ENCODE results near the gene IGLL5. TPM values are rescaled to one million over a fixed set of nuclear protein-coding genes. Genes with fewer than 3 reads are reported as not detected.
"Not testable (repeated sequence)": the region's sequence is repeated elsewhere in the genome, so short reads cannot be mapped to it uniquely, and the experiment has no call there.

IGLL5 gene
- total RNA-seq, 1 donor from 2014 or later, result 0.62 TPM

DNA sequence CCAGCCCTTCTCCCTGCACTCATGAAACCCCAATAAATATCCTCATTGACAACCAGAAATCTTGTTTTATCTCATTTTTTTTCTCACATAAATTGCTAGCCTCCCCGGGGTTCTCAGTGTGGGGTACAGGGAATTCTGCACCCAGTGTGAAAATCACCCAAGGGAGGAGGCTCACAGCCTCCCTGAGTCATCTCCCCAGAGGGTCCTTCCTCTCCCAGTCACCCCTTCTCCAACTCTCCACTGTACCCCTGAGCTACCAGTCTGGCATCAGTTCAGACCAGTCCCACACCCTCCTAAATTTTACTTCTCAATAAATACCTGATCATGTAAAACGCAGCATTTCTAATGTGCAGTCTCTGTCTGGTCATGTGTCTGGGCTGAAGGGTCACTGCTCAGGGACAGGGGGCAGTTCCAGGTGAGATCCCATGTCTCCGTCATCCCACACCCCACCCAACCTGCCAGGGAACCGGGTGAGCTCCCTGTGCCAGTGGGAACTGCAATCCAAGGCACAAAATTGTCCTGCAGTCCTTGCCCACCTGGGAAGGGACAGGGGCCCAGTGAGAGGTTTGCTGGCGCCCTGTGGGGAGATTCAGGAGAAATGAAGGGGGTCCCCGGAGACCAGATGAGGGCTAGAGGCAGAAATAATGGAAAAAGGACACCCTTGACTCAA, 8.3 kb downstream of the IGLL5 start:
- intact Hi-C loops (cut with DNase I), result no loop called here
- DNase-seq (ENCODE audit: low spot score), result peak; percentile 38
- ATAC-seq, result no peak

GRCh38 chr22:22896601-22897000, 9.0 kb downstream of the IGLL5 start:
- peak; percentile 5 for DNase-seq (ENCODE audit: low spot score)
- intact Hi-C loops (cut with DNase I), result no loop called here
- no peak for ATAC-seq

- intact Hi-C loops (cut with DNase I), result no loop called here
- ATAC-seq (no peak), DNase-seq (ENCODE audit: low spot score) (peak; percentile 33)
Measured at GRCh38 chr22:22897091-22897490, 9.5 kb downstream of the IGLL5 start.

- ATAC-seq (no peak), DNase-seq (ENCODE audit: low spot score) (peak; percentile 9)
- intact Hi-C loops (cut with DNase I), result no loop called here
Measured at GRCh38 chr22:22897947-22898346, 10.3 kb downstream of the IGLL5 start.

GRCh38 chr22:22898411-22898950, 10.9 kb downstream of the IGLL5 start:
- ATAC-seq; intact Hi-C loops (cut with DNase I): not testable (repeated sequence)
- peak; percentile 6 for DNase-seq (ENCODE audit: low spot score)

DNA sequence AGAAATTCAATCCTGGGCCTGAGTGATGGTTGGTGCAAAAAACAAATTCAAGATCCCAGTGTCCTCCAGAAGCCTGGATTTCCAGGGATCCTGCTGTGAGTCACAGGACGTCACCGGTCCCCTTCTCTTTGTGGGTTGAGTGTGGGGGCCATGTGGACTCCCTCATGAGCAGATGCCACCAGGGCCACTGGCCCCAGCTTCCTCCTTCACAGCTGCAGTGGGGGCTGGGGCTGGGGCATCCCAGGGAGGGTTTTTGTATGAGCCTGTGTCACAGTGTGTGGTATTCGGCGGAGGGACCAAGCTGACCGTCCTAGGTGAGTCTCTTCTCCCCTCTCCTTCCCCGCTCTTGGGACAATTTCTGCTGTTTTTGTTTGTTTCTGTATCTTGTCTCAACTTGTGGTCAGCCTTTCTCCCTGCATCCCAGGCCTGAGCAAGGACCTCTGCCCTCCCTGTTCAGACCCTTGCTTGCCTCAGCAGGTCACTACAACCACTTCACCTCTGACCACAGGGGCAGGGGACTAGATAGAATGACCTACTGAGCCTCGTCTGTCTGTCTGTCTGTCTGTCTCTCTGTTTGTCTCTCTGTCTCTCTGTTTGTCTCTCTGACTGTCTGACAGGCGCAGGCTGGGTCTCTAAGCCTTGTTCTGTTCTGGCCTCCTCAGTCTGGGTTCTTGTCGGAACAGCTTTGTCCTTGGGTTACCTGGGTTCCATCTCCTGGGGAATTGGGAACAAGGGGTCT, 11.9 kb downstream of the IGLL5 start:
- intact Hi-C loops (cut with DNase I); ATAC-seq; DNase-seq (ENCODE audit: low spot score): not testable (repeated sequence)

DNA sequence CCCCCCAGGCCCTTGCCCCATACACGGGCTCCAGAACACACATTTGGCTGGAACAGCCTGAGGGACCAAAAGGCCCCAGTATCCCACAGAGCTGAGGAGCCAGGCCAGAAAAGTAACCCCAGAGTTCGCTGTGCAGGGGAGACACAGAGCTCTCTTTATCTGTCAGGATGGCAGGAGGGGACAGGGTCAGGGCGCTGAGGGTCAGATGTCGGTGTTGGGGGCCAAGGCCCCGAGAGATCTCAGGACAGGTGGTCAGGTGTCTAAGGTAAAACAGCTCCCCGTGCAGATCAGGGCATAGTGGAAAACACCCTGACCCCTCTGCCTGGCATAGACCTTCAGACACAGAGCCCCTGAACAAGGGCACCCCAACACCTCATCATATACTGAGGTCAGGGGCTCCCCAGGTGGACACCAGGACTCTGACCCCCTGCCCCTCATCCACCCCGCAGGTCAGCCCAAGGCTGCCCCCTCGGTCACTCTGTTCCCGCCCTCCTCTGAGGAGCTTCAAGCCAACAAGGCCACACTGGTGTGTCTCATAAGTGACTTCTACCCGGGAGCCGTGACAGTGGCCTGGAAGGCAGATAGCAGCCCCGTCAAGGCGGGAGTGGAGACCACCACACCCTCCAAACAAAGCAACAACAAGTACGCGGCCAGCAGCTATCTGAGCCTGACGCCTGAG, 13.1 kb downstream of the IGLL5 start:
- DNase-seq (ENCODE audit: low spot score); intact Hi-C loops (cut with DNase I); ATAC-seq: not testable (repeated sequence)

DNA sequence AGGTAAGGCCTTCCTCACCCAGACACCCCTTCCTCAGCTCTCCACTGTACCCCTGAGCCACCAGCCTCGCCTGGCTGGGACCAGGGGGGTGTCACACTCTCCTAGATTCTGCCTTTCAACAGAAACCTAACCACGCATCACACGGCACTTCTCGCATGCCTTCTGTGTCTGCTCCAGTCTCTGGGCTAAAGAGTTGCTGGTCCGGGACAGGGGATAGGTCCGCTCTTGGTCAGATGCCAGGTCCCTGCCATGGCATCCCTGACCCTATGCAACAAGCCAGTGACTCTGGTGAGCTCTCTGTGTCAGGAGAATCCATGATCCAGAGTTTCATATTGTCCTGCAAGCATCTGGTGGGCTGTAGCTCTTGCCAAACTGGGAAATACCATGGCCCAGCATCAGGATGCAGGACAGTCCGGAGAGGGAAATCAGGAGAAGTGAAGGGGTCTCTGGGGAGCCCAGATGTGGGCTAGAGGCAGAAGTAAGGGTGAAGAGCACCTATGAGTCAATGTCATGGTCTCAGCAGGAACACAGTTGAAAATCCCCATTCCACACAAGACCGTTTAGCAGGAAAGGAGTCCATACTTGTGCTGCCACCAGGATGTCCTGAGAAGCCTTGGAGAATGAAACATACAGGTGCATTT, 14.1 kb downstream of the IGLL5 start:
- DNase-seq (ENCODE audit: low spot score) (no peak), ATAC-seq (no peak)
- intact Hi-C loops (cut with DNase I), result no loop called here

- ATAC-seq (no peak), DNase-seq (ENCODE audit: low spot score) (no peak)
- intact Hi-C loops (cut with DNase I), result no loop called here
Measured at GRCh38 chr22:22902247-22903001, 14.8 kb downstream of the IGLL5 start.

GRCh38 chr22:22903355-22903777, 15.8 kb downstream of the IGLL5 start:
- intact Hi-C loops (cut with DNase I), result no loop called here
- peak; percentile 64 for ATAC-seq
- DNase-seq (ENCODE audit: low spot score), result no peak

DNA sequence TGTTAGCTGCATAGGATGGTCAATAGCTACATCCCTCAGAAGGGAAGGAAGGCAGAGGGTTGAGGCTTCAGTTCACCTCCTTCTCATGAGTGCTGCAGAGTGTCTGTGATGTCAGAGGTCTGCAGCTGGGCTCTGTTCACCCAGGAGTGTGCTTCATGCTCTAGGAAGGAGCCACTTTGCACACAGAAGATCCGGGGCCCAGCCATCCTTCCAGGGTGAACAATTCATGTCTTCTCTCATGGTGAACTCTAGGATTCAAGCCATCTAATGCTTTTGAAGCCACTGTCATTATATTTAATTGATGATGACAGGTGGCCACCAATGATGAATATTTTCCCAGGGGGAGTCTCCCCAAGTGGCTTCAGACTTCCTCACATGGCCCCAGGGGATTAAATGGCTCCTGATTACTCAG, 16.2 kb downstream of the IGLL5 start:
- intact Hi-C loops (cut with DNase I); DNase-seq (ENCODE audit: low spot score): not testable (repeated sequence)

DNA sequence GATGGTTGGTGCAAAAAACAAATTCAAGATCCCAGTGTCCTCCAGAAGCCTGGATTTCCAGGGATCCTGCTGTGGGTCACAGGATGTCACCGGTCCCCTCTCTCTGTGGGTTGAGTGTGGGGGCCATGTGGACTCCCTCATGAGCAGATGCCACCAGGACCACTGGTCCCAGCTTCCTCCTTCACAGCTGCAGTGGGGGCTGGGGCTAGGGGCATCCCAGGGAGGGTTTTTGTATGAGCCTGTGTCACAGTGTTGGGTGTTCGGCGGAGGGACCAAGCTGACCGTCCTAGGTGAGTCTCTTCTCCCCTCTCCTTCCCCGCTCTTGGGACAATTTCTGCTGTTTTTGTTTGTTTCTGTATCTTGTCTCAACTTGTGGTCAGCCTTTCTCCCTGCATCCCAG, 17.1 kb downstream of the IGLL5 start:
- DNase-seq (ENCODE audit: low spot score); intact Hi-C loops (cut with DNase I); ATAC-seq: not testable (repeated sequence)

More for the DNA sequence above, 16.2 kb downstream of the IGLL5 start:
- not testable (repeated sequence) for ATAC-seq

- intact Hi-C loops (cut with DNase I); DNase-seq (ENCODE audit: low spot score); ATAC-seq: not testable (repeated sequence)
Measured at GRCh38 chr22:22906391-22906790, 18.8 kb downstream of the IGLL5 start.

DNA sequence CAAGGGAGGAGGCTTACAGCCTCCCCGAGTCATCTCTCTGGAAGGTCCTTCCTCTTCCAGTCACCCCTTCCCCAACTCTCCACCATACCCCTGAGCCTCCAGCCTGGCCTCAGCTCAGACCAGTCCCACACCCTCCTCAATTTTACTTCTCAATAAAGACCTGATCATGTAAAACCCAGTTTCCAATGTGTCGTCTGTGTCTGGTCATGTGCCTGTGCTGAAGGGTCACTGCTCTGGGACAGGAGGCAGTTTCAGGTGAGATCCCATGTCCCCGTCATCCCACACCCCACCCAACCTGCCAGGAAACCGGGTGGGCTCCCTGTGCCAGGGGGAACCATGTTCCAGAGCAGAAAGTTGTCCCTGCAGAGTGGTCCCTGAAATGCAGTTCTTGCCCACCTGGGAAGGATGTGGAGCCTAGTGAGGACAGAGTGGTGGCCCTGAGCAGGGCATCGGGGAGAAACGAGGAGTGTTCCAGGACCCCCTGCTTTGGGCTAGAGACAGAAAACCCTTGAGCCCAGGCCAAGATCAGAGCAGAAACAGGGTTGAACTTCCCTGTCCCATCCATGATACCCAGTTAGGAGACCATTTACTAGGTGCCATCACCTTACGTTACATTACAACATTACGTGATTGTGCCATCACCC, 19.4 kb downstream of the IGLL5 start:
- DNase-seq (ENCODE audit: low spot score), result no peak
- intact Hi-C loops (cut with DNase I), result no loop called here
- ATAC-seq, result no peak

GRCh38 chr22:22907551-22908494, 20.2 kb downstream of the IGLL5 start:
- ATAC-seq, result no peak
- intact Hi-C loops (cut with DNase I), result no loop called here

DNA sequence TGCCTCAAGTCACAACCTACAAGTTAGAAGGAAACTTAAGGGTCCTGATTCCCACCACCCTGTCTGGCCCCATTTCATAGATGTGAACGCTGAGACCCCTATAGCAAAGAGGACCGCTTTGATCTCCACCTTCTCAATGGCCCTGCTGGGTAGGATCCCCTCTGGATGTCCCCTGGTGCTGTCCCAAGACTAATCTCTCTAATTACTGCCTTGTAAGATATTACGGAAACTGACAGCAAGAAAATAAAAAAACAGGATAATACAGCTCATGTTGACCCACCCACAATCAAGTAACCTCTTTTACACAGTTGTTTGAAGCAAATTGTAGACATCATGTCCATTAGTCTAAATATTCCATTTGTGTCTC, 20.9 kb downstream of the IGLL5 start:
- ATAC-seq, result no peak
- no peak for DNase-seq (ENCODE audit: low spot score)
- intact Hi-C loops (cut with DNase I), result no loop called here

More at GRCh38 chr22:22907551-22908494, 20.2 kb downstream of the IGLL5 start:
- no peak for DNase-seq (ENCODE audit: low spot score)
